HL-60 (cell line): ENCODE data around the gene IFNL1.

Experiments
- DNase-seq, 2 experiments: peaks; one replicate each; pipeline ENCODE4 v3.0.0-alpha.2; 2010 to 2020; ENCODE audit warnings: low read depth in 1 of 2, low spot score in 1 of 2
- H3K27ac ChIP-seq: fragments of 250-450 bp; sonication (Bioruptor Pico); replicated peaks from 2 replicates; pipeline ENCODE4 v1.5.1; 2020; ENCODE audit warnings: mild to moderate bottlenecking, moderate library complexity
- H3K27me3 ChIP-seq: fragments of 250-450 bp; sonication (Bioruptor Pico); 2 replicates; pipeline ENCODE4 v1.5.1; 2021; ENCODE audit warnings: mild to moderate bottlenecking, moderate library complexity; ENCODE audit not compliant: insufficient read depth, poor library complexity, severe bottlenecking
- H3K4me3 ChIP-seq: replicated peaks from 2 replicates; pipeline ENCODE4 v1.5.1; 2011; ENCODE audit warnings: mild to moderate bottlenecking, control low read depth, low read length; ENCODE audit not compliant: insufficient read depth
- GABPA ChIP-seq: IDR thresholded peaks from 2 replicates; pipeline ENCODE4 v1.6.1; 2012; ENCODE audit warnings: low read depth
- POLR2AphosphoS5 ChIP-seq: IDR thresholded peaks from 2 replicates; pipeline ENCODE4 v1.6.1; 2012; ENCODE audit warnings: low read depth
- SPI1 ChIP-seq: IDR thresholded peaks from 2 replicates; pipeline ENCODE4 v1.6.1; 2012; ENCODE audit warnings: low read depth, mild to moderate bottlenecking, borderline replicate concordance
- TF ChIP-seq, protein P1 (sequence below): IDR thresholded peaks from one replicate; pipeline ENCODE4 v1.5.1; 2011; ENCODE audit warnings: low read length, control low read depth, inconsistent platforms; ENCODE audit not compliant: insufficient read depth
- TF ChIP-seq, protein P2 (sequence below): IDR thresholded peaks from 2 replicates; pipeline ENCODE4 v1.6.1; 2012; ENCODE audit warnings: low read depth; ENCODE audit not compliant: insufficient replicate concordance

IFNL1 gene

DNA sequence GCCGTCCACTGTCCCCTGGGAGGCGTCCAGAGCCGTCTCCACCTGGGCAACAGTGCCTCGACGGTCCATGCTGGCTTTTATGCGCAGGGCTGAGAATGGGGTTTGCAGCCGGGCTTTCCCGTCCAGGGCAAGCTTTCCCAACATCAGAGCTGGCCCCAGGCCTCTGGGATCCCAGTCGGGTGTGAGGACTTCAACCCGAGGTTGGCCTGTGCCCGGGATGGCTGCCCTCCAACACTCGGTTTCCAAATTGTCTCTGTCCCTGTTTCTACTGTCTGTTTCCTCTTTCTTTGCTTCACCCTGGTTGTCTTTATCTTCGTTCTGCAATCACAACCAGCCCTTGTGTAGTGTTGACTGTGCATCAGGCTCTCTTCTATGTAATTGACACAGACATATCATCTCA, 47.4 kb upstream of the IFNL1 start, which contains the start of gene IFNL4:
Gene IFNL4, minus strand, starts transcription at position 51 of the 400 bp plus-strand sequence.
- H3K4me3 ChIP-seq, result no peak within 1 kb of the TSS

DNA sequence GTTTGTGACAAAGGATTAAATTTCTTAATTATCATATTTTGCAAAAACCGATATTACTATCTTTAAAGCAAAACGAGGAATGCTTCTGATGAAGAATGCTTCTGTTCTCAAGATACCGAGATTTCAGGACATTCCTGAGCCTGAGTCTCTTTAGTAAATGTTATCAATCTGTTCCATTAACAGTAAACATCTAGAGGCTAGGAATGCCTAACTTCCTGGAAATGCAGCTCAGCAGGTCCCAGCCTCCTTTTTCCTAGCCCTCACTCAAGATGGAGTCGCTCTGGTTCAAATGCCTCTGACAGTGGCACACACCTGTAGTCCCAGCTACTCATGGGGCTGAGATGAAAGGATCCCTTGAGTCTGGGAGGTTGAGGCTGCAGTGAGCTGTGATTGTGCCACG, 45.1 kb upstream of the IFNL1 start:
- Histone ChIP-seq H3K27me3 (peaks cover 12% of the 10 kb centered on the region), H3K27ac (no peak overlapping the region)

More for the DNA sequence above, 47.4 kb upstream of the IFNL1 start, which contains the start of gene IFNL4:
- peaks cover 12% of the 10 kb centered on the region for H3K27me3 ChIP-seq
- H3K27ac ChIP-seq, result no peak within 1 kb of the TSS
- TF ChIP-seq, protein P1, sequence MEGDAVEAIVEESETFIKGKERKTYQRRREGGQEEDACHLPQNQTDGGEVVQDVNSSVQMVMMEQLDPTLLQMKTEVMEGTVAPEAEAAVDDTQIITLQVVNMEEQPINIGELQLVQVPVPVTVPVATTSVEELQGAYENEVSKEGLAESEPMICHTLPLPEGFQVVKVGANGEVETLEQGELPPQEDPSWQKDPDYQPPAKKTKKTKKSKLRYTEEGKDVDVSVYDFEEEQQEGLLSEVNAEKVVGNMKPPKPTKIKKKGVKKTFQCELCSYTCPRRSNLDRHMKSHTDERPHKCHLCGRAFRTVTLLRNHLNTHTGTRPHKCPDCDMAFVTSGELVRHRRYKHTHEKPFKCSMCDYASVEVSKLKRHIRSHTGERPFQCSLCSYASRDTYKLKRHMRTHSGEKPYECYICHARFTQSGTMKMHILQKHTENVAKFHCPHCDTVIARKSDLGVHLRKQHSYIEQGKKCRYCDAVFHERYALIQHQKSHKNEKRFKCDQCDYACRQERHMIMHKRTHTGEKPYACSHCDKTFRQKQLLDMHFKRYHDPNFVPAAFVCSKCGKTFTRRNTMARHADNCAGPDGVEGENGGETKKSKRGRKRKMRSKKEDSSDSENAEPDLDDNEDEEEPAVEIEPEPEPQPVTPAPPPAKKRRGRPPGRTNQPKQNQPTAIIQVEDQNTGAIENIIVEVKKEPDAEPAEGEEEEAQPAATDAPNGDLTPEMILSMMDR, result no peak
- TF ChIP-seq SPI1, result no peak
- no peak for TF ChIP-seq POLR2AphosphoS5
- TF ChIP-seq GABPA, result no peak
- TF ChIP-seq, protein P2, sequence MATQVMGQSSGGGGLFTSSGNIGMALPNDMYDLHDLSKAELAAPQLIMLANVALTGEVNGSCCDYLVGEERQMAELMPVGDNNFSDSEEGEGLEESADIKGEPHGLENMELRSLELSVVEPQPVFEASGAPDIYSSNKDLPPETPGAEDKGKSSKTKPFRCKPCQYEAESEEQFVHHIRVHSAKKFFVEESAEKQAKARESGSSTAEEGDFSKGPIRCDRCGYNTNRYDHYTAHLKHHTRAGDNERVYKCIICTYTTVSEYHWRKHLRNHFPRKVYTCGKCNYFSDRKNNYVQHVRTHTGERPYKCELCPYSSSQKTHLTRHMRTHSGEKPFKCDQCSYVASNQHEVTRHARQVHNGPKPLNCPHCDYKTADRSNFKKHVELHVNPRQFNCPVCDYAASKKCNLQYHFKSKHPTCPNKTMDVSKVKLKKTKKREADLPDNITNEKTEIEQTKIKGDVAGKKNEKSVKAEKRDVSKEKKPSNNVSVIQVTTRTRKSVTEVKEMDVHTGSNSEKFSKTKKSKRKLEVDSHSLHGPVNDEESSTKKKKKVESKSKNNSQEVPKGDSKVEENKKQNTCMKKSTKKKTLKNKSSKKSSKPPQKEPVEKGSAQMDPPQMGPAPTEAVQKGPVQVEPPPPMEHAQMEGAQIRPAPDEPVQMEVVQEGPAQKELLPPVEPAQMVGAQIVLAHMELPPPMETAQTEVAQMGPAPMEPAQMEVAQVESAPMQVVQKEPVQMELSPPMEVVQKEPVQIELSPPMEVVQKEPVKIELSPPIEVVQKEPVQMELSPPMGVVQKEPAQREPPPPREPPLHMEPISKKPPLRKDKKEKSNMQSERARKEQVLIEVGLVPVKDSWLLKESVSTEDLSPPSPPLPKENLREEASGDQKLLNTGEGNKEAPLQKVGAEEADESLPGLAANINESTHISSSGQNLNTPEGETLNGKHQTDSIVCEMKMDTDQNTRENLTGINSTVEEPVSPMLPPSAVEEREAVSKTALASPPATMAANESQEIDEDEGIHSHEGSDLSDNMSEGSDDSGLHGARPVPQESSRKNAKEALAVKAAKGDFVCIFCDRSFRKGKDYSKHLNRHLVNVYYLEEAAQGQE, result no peak
- no peak for DNase-seq

DNA sequence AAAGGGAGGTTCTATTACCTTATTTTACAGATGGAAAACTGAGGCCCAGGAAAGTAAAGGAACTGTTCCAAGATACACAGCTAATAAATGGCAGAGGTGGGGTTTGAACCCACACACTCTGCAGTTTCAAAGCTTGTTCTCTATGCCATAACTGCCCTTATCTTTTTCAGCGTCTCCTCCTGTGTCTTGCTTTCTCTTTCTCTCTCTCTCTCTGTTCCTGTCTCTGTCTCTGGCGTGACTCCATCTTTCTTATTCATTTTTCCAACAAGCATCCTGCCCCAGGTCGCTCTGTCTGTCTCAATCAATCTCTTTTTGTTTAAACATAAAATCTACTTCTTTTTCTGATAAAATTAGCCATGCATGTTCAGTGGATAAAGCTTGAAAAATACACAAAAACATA, 44.4 kb upstream of the IFNL1 start:
- no peak overlapping the region for H3K4me3 ChIP-seq
- DNase-seq, result no peak
- peaks cover 12% of the 10 kb centered on the region for H3K27me3 ChIP-seq
- H3K27ac ChIP-seq, result no peak overlapping the region
- no peak for TF ChIP-seq GABPA
- TF ChIP-seq, protein P1, result no peak
- TF ChIP-seq, protein P2, result no peak
- no peak for TF ChIP-seq POLR2AphosphoS5
- no peak for TF ChIP-seq SPI1

More for the DNA sequence above, 45.1 kb upstream of the IFNL1 start:
- DNase-seq, result no peak
- no peak for TF ChIP-seq GABPA
- no peak for TF ChIP-seq SPI1
- TF ChIP-seq, protein P1, result no peak
- TF ChIP-seq POLR2AphosphoS5, result no peak
- TF ChIP-seq, protein P2, result no peak
- no peak overlapping the region for H3K4me3 ChIP-seq
